K562 (cell line): Measurements from ENCODE around the gene CLEC2B. TPM values are rescaled to one million over a fixed set of nuclear protein-coding genes. Genes with fewer than 3 reads are reported as not detected.

Experiments used
- ATF3 ChIP-seq, 2 experiments: fragments of 450-650 bp in 1 of 2; sonication (generic) in 1 of 2; formaldehyde crosslinking in 1 of 2; IDR thresholded peaks in 1 of 2; conservative IDR thresholded peaks in 1 of 2; 2 replicates each; pipeline versions ENCODE4 v1.6.1 to v1.8.1; 2016 to 2023; ENCODE audit warnings: mild to moderate bottlenecking in 2 of 2, moderate library complexity in 2 of 2, inconsistent platforms in 1 of 2, missing genetic modification reagents in 1 of 2
- CBX8 ChIP-seq: fragments of 200-600 bp; sonication (generic); IDR thresholded peaks from 2 replicates; pipeline ENCODE4 v1.6.1; 2012; ENCODE audit warnings: borderline replicate concordance, mixed run types, low read depth, mild to moderate bottlenecking, moderate library complexity, mixed read lengths, low read length, control low read depth, inconsistent platforms; ENCODE audit not compliant: poor library complexity, severe bottlenecking; ENCODE audit errors: extremely low read depth
- CEBPZ ChIP-seq: fragments of 150-350 bp; IDR thresholded peaks from 2 replicates; pipeline ENCODE4 v1.6.1; 2014; ENCODE audit warnings: low read depth, mild to moderate bottlenecking, low read length, borderline replicate concordance
- DPF2 ChIP-seq: fragments of 450-650 bp; IDR thresholded peaks from 2 replicates; pipeline ENCODE4 v1.6.1; 2016
- EP400 ChIP-seq: fragments of 450-650 bp; IDR thresholded peaks from 2 replicates; pipeline ENCODE4 v1.6.1; 2017; ENCODE audit warnings: antibody characterized with exemption, mild to moderate bottlenecking, moderate library complexity
- FOXJ2 ChIP-seq: fragments of 200-800 bp; sonication (Bioruptor generic); IDR thresholded peaks from 2 replicates; pipeline ENCODE4 v1.6.1; 2016; ENCODE audit warnings: missing genetic modification characterization, missing compliant biosample characterization
- JUND ChIP-seq, 2 experiments: IDR thresholded peaks; 2 replicates in 1 of 2; 3 replicates in 1 of 2; pipeline ENCODE4 v1.6.1; 2011; ENCODE audit warnings: borderline replicate concordance in 2 of 2, low read depth in 2 of 2, low read length in 2 of 2, improper control_type of control experiment in 1 of 2, missing biosample characterization in 1 of 2, missing genetic modification characterization in 1 of 2, missing genetic modification reagents in 1 of 2
- PML ChIP-seq: IDR thresholded peaks from 2 replicates; pipeline ENCODE4 v1.6.1; 2012; ENCODE audit warnings: low read length, inconsistent platforms
- PURB ChIP-seq: sonication (generic); formaldehyde crosslinking; IDR thresholded peaks from 2 replicates; pipeline ENCODE4 v1.9.0; 2021; ENCODE audit warnings: low read depth, mild to moderate bottlenecking, missing genetic modification reagents
- TARDBP ChIP-seq: fragments of 450-650 bp; IDR thresholded peaks from 2 replicates; pipeline ENCODE4 v1.6.1; 2016
- TFE3 ChIP-seq: fragments of 450-650 bp; formaldehyde crosslinking; IDR thresholded peaks from 2 replicates; pipeline ENCODE4 v1.4.0; 2020; ENCODE audit warnings: mild to moderate bottlenecking, mixed read lengths
- ZNF316 ChIP-seq: fragments of 450-650 bp; IDR thresholded peaks from 2 replicates; pipeline ENCODE4 v1.6.1; 2016
- ZNF512 ChIP-seq: IDR thresholded peaks from 2 replicates; pipeline ENCODE4 v1.6.1; 2016; ENCODE audit warnings: missing genetic modification characterization, missing compliant biosample characterization
- ZZZ3 ChIP-seq: fragments of 450-650 bp; IDR thresholded peaks from 2 replicates; pipeline ENCODE4 v1.6.1; 2016; ENCODE audit warnings: antibody characterized with exemption, mild to moderate bottlenecking, moderate library complexity
- polyA plus RNA-seq, 8 experiments: library from polyadenylated mRNA; depleted of rRNA in 4 of 8; stranded (reverse) in 5 of 8; unstranded in 3 of 8; fragments of >200 nt; fragmentation: Nextera tagmentation in 2 of 8; fragmentation: Illumina TruSeq in 1 of 8; extraction: Ambion mirVana in 2 of 8; extraction: Trizol in 1 of 8; gene quantifications; 2 replicates each; pipeline versions ENCODE4 v1.2.1 to v1.2.3, GENCODE V29; 2011 to 2014; ENCODE audit warnings: inconsistent platforms in 1 of 8, missing spikeins in 1 of 8
- total RNA-seq, 7 experiments: library from RNA; depleted of rRNA in 6 of 7; stranded (reverse); fragments of >200 nt in 6 of 7; fragmentation: Illumina TruSeq in 2 of 7; extraction: Trizol in 2 of 7; gene quantifications; 2 replicates each; pipeline versions ENCODE4 v1.2.1 to v1.2.3, GENCODE V29; 2011 to 2021; ENCODE audit warnings: low replicate concordance in 1 of 7

Gene CLEC2B
- total and polyA plus RNA-seq, 9 of the 15 experiments (the other 6 are each of a cell fraction or from before 2014, with no cell fraction given) = 1.3 to 5.9 (median 2.9) TPM

GRCh38 chr12:9869307-9870161, at the start of gene CLEC2B (continued):
- no peak for TF ChIP-seq CEBPZ
- no peak for TF ChIP-seq TARDBP
- TF ChIP-seq EP400 = 0 out of 2 replicates have a peak, but pooled peaks have one; percentile 22
- no peak for TF ChIP-seq ZNF512 (tag)
- TF ChIP-seq ZZZ3 = no peak
- no peak; the same call in 1 of the 2 replicates for TF ChIP-seq FOXJ2 (tag)
- TF ChIP-seq PML = no peak
- peak; percentile 49; the same call in 1 of the 2 replicates for TF ChIP-seq DPF2
- no peak for TF ChIP-seq PURB (CRISPR knock-in tag)
- peak; percentile 33 for TF ChIP-seq ATF3 (IDR thresholded peaks at IDR 0.05)
- no peak for TF ChIP-seq ATF3 (CRISPR knock-in tag; conservative IDR thresholded peaks at IDR 0.05)
- TF ChIP-seq TFE3 = peak; percentile 31; the same call in 1 of the 2 replicates
- no peak for TF ChIP-seq JUND (IDR thresholded peaks at IDR 0.05; ENCODE audit: borderline replicate concordance, low read depth, low read length)
- TF ChIP-seq JUND (tag; IDR thresholded peaks at IDR 0.05; ENCODE audit: borderline replicate concordance, low read depth, low read length) = no peak
- no peak for TF ChIP-seq ZNF316
- TF ChIP-seq CBX8 = peak; percentile 29
